Activated CD4-positive, alpha-beta T cell treated with anti-CD3 and anti-CD28 coated beads for 4 hours (primary cell): ENCODE data around the gene GPATCH4.
A peak's percentile ranks its signal among the peaks of the same experiment; 100 is the strongest.
"Not testable (repeated sequence)": the region's sequence is repeated elsewhere in the genome, so short reads cannot be mapped to it uniquely, and the experiment has no call there.

ENCODE experiments used
- DNase-seq, 2 donors: peaks; one replicate each; pipeline ENCODE4 v3.0.0-alpha.2; 2020

GPATCH4 gene

DNA sequence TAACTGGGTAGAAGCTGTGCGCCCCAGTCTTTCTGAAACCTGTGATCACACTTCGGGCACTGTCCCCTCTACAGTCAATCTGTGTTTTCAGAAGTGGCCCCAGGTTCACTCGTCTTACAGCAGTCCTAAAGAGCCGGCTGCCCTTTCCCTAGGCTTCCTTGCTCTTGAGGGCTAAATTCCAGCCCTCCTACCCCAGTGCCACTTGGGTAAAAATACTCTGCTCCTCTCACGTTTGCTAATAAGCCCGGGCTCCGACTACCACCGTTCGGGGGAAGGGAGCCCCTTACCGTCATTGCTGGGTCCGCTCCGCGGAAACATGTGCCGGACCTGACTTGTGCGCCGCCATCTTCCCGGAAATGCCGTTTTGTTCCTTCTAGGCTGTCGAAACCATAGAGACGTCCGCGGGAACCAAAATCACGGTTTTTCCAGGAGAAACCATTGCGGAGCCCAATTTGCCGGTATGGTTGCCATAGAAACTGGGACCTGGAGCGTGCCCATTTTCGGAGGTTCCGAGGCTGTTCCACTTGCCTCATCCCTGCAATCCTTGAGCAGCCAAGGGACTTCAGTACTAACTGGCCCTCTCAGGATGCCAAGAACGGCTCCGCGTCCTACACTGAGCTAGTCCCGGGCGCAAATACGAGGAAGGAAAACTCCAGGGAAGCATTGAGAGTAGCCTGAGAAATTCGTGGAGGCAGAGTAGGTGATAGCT, at the start of gene GPATCH4:
GPATCH4 (minus strand) TSS at position 358 of the 709 bp plus-strand sequence.
- DNase-seq = peak; percentile 76 to 77

DNA sequence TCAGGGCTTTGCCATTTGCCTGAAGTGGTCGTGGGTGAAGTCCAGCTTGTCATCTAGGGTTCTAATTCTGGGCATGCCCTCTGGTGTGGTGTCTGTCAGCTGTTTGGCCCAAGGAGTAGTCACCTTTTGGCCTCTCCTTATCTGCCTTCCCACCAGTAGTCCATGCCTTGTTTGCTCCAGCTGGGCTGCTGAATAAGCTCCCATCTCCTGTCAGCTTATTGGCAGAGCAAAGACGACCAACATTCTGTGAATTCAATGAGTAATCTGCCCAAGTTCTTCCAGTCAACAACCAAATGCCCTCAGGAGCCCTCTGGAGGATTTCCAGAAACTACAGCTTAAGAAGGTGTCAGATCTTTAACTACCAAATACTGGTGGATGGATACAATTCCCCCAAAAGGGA, 47.7 kb upstream of the GPATCH4 start:
- DNase-seq = no peak

DNA sequence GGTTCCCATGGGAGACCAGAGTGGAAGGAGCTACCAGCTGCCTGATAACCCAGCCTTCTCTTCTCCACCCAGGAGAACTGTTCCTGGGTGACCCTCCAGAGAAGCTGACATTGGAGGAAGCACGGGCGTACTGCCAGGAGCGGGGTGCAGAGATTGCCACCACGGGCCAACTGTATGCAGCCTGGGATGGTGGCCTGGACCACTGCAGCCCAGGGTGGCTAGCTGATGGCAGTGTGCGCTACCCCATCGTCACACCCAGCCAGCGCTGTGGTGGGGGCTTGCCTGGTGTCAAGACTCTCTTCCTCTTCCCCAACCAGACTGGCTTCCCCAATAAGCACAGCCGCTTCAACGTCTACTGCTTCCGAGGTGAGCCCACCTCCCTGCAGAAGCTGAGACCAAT, 47.2 kb upstream of the GPATCH4 start:
- no peak for DNase-seq

DNA sequence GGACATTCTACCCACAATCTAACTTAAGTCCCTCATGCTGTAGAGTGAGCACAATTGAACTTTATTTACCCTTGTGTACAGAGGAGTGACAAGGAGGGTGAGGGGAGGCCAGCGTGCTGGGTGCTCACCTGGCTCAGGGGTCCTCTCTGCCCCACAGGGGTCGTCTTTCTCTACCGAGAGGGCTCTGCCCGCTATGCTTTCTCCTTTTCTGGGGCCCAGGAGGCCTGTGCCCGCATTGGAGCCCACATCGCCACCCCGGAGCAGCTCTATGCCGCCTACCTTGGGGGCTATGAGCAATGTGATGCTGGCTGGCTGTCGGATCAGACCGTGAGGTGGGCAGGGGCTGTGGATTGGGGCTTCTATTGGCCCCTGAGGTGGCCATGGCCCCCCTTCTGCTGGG, 46.1 kb upstream of the GPATCH4 start:
- no peak for DNase-seq

DNA sequence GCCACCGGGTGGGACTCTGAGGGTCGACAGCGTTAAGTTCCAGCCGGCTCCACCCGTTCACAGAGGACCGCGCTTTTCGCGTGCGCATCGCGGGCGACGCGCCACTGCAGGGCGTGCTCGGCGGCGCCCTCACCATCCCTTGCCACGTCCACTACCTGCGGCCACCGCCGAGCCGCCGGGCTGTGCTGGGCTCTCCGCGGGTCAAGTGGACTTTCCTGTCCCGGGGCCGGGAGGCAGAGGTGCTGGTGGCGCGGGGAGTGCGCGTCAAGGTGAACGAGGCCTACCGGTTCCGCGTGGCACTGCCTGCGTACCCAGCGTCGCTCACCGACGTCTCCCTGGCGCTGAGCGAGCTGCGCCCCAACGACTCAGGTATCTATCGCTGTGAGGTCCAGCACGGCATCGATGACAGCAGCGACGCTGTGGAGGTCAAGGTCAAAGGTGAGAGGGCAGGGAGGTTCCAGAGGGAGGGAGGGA, 45.5 kb upstream of the GPATCH4 start:
- DNase-seq = no peak

DNA sequence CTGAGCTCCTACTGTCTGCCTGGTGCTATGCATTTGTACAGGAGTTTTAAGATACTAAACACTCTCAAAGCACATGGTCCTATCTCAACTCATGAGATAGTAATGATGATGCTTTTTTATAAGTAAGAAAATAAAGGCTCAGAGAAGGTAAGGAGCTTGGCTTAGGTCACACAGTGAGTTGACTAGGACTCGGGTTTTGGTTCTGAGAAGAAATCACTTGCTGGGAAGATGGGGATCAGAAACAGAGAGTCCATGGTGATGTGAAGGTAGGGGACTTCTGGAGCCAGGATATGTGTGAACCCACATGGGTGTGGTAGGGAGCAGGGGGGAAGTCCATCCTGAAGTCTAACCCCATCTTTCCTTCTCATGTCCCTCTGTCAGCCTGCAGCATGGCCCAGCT, 44.4 kb upstream of the GPATCH4 start:
- no peak for DNase-seq

DNA sequence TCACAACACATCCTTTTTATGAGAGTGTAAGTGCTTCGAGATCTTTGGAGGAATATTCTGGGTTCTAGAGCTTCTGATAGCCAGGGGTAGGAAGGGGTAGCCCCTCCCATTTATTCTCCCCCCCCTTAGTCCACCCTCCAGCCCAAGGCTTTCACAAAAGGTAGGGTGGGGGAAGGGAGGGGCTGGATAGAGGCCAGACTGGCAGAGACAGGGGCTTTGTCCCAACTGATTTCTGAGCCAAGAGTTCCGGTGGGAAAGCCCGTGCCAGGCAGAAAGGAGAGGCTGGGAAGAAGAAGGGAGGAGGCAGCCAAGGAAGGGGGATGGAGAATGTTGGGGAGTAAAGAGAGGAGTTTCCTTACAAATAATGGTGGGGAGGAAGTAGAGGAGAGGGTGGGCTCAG, 43.8 kb upstream of the GPATCH4 start:
- no peak for DNase-seq

DNA sequence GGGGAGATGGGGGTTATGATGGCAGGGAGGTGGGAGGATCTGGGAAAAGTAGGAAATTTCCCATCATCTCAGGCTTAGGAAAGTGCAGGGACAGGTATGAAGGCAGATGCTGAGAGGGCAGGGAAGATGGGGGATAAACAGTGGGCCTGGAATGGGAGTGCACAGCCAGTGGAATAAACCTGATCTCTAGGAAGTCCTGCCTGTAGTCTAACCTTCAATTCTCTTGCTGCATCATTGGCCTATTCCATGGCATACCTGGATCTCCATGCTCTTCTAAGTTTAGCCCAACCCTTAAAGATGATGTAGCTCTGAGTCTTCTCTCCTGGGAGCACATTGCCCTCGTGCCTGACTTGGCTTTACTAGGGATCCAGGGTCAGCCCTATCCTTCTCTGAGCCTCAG, 43.4 kb upstream of the GPATCH4 start:
- no peak for DNase-seq

DNA sequence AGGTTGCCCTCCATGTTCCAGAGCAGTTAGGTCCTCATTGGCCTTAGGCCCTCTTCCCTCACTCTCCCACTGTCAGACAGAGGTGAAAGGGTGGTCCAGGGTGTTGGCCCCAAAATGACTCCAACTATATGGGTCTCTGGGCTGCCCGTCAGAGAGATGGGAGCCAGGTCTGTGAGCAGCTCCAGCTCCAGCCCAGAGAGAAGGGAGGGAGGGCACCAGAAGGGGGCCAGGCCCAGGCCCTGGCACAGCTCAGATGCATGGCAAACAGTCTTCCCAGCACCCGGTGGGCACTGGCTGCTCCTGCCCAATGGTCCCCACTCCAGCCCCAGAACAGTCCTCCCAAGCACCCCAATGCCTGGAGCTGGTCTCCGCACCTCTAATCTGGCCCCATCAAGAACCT, 42.9 kb upstream of the GPATCH4 start:
- DNase-seq = no peak

DNA sequence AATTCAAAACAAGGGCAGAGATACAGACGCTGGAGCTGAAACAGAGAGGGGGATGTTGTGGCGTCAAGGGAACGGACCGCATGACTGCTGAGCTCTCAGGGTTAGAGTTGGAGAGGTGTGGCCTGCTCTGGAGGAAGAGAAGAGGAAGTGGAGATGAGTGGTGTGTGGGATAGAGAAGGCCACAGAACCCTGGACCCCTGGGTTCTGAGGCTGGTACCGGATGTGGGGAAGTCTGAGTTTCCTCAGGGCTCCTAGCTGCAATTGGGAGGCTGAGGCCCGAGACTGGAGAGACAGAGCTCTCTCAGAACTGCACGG, 42.5 kb upstream of the GPATCH4 start:
- DNase-seq = no peak

DNA sequence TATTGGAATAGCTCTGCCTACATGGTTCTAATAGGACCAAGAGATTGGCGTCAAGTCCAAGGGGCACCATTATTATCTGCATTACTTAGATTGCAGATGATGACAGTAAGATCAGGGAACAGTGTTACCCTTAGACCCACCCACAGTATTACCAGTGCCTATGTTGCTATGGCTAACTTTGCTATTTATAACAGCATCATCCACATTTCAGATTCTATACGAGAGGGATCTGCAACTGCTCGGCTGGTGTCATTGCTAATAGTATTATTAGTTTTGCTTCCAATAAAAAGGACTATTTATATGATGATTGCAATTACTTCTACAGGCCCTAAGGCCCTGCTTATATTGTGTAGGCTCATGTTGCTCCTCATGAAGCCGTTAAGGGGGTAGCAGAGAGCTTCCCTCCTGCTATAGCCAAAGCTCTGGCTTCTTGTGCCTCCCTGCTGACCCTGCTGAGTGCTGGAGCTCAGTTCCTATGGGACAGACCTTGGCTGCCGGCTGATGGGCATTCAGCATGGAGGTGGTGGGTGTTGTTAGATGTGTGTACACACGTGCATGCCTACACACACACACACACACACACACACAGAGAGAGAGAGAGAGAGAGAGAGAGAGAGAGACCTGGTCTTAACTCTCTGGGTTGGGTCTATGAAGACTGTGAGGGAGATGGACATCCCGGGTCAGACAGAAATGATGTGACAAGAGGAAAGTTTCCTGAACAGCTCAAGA, 41.9 kb upstream of the GPATCH4 start:
- DNase-seq = no peak

DNA sequence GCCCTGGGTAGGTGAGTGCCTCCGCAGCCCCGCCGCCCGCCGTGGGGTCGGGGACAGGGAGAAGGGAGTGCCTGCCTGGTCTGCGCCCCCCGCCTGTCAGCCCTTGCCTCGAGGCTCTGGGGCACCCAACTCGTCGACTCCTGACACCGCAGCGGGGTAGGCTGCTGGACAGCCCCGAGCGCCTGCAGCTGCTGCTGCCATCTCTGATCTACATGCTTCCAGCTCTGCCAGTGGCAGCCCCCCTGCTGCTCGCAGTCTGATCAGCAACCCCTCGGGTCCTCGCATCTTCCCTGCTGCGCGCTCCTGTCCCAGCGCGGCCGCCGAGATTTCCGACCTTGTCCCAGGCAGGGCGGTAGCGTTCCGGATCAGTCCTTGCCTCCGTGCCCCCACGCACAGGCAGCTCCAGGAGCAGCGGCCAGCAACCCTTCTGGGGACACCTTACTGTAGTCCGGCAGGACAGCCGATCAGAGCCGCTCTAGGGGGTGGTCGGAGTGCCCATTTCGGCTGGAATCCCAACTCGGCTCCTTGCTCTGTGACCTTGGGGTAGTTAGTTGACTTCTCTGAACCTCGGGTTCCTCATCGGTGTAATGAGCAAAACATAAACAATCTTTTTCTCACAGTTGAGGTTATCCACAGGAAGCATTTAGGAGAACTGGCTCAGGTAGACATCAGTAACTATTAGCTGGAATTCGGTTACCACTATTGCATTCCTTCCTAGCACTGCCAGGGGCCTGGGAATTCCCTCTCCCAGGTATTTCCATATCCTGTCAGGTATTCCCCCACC, 41.2 kb upstream of the GPATCH4 start:
- DNase-seq = no peak

DNA sequence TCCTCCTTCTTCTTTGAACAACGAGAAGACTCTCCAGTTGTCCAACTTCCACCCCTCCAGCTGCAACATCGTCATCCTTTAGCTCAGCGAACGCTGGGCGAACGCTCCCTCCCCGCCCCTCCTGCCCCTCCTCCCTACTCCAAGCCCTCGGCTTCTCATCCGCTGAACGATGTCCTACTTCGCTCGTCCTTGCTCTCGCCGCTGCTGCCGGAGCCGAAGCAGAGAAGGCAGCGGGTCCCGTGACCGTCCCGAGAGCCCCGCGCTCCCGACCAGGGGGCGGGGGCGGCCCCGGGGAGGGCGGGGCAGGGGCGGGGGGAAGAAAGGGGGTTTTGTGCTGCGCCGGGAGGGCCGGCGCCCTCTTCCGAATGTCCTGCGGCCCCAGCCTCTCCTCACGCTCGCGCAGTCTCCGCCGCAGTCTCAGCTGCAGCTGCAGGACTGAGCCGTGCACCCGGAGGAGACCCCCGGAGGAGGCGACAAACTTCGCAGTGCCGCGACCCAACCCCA, 40.5 kb upstream of the GPATCH4 start, which contains the start of gene BCAN:
BCAN (plus strand) TSS at position 357 of the 504 bp plus-strand sequence. CDS start 3,938 bp downstream, outside the sequence.
- DNase-seq = no peak

DNA sequence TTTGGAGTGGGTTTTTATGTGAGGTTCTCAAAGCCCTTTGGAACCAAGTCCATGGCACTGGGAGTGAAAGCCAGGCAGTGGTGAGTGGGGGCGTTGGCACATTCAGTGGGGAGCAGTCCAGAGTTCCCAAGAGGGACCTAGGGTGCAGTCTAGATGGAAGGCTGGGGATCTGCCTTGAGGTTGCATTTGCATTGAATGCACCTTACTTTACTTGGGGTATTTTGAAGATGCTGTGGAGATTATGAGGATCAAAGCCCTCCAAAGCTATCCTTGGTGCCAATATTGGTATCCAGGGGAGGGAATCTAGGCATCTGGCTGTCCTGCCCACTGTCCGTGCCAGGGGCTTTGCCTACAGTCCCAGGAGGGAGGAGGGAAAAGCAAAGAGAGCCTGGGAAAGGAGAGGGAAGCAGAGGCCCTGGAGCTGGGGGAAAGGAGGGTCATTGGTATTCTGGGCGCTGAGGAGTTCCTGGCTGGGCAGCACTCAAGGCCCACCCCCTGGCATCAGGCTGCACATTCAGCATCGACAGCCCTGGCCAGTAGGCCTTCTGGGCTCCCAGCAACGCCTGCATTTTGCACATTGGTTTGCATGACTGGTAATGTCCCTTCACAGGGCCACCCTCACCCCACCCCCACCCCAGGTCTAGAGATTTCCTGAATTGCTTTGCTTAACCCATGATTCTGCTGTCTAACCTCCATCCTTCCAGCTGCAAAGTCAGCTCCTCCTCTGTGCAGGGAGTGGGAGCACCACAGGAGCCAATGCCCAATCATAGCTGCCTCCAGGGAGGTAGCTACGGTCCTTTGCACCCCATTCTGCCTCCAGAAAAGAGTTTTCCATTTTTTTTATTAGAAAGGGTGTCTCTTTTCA, 39.8 kb upstream of the GPATCH4 start:
- DNase-seq = no peak

DNA sequence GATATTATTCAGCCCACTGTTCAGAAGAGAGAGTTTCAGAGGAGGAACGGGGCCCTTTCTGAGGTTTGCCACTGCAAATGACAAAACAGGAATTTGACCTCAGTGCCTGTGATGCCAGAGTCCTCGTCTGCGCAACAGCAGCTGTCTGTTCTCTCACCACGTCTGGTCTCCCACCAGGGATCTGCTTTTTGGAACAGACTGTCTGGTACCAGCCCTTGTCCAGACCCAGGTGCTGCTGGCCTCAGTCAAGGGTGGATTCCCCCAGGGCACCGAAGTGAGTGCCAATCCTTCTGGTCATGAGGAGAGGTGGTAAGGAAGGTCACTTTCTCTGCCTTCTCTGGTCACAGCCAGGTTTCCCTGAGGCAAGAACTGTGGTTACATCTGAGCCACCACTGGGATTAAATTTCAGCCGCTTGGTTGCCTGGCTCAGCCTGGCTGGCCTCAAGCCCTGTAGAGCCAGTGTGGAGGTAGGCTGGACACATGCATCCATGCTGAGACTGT, 38.4 kb upstream of the GPATCH4 start:
- DNase-seq = no peak

DNA sequence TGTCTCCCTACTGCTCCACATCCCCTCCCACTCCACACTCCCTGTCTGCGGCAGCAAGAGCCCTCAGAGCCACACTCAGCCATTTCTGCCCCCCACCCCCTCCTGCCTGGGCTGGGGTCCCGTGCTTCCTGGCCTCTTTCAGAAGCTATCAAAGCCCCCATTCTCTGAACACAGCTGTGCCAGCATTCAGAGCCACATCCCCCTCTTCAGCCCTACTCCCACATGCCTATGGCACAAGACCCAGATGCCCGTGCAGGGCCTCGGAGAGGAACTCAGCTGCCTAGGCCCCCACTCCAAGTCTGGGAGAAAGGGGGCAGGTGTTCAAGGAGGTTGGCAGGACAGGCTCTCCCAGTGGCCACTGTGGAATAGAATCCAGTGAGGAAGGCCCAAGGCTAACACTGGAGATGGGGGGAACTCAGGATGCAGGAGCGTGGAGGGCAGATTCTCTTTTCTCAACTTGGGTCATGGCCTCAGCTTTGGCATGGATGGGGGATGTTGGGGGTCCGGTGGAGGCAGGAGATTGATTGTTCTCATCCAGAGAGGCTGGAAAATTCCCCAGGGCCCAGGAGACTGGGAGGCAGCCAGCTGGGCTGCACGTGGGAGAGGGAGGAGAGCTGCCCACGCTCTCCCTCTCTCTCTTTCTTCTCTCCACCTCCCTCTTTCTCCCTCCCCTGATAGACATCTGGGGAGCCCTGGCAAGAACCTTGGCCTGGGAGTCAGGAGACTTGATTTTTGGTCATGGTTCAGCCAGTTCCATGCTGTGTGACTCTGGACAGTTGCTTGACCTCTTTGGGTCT, 37.1 kb upstream of the GPATCH4 start:
- DNase-seq = no peak

DNA sequence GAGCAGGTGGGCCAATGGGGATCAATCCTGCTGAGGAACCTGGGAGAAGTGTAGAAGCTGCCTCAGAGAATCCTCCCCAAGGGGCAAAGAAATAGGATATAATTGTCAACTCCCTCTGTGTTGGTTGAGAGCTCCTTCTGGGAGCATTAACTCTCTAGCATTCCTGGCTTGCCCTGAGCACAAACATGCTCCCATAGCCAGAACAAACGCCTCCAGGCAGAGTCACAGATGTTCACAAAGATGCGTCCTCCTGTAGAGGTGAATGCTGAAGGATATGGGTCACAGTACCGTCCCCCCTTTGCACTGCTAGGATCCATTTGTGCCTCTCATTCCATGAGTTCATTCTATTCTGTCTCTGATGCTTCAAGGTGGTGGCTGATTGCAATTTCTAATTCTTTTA, 31.1 kb upstream of the GPATCH4 start:
- no peak for DNase-seq

DNA sequence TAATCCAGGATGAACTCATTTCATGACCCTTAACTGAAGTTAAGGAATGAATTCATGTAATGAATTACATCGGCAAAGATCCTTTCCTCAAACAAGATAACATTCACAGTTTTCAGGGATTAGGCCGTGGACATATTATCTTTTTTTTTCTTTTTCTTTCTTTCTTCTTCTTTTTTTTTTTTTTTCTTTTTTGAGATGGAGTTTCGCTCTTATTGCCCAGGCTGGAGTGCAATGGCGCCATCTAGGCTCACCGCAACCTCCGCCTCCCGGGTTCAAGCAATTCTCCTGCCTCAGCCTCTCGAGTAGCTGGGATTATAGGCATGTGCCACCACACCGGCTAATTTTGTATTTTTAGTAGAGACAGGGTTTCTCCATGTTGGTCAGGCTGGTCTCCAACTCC, 29.9 kb upstream of the GPATCH4 start:
- not testable (repeated sequence) for DNase-seq

DNA sequence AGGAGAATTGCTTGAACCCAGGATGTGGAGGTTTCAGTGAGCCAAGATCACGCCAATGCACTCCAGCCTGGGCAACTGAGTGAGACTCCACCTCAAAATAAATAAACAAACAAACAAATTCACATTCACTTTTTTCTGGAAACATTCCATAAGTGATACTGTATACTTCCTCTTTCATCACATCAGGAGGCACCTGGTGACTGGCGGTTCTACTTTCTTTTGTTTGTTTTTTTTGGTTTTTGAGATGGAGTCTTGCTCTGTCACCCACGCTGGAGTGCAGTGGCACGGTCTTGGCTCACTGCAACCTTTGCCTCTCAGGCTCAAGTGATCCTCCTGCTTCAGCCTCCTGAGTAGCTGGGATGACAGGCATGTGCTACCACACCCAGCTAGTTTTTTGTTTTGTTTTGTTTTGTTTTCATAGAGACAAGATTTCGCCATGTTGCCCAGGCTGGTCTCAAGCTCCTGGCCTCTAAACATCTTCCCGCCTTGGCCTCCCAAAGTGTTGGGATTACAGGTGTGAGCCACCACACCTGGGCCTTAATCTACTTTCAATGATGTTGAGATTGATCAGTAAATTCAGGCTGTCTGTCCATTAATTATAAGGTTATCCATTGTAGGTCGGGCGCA, 28.7 kb upstream of the GPATCH4 start:
- no peak for DNase-seq

DNA sequence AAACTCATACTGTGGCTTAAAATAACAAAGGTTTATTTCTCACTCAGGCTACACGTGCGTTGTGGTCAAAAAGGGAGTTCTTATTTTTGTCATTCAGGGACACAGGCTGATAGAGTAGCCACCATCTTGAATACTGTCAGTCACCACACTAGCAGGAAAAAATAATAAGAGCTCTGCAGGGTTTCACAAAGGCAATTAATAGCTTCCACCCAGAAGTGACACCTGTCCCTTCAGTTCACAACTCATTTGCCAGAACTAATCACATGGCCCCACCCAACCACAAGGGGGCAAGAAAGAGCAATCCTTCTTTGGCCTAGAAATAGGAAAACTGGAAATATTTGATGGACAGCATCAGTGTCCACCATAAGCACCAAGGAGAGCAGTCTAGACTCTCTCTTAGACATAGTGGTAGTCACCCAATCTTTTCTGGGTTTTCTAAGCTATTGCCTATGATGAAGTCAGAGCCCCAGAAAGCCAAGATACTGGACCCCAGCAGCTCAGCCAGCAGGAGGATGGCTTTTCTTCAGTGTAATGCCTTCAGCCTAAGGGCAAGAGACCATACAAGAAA, 26.1 kb upstream of the GPATCH4 start:
- DNase-seq = peak; percentile 33 to 35

DNA sequence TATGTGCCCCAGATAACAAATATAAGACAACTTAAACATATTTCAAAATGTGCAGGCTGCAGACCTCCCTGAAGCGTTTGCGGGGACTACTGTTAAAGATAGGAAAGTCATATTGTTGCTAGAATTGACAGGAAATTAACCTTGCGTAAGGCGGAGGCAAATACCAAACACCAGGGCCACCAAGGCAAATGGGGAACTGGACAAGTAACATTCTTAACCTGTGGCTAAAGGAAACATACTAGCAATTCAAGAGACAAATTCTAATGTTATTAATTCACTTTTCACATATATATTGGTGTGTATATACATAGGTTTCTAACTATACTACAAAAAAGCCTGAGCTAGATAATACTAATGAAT, 24.8 kb upstream of the GPATCH4 start:
- no peak for DNase-seq
